ENCODE results near the gene MRLN.
"Not testable (repeated sequence)": the region's sequence is repeated elsewhere in the genome, so short reads cannot be mapped to it uniquely, and the experiment has no call there.

Gene MRLN

GRCh38 chr10:59753267-59753666, at the start of gene MRLN:
MRLN (minus strand) TSS chr10:59753455.
- no peak for DNase-seq (ENCODE audit: low spot score)

GRCh38 chr10:59801171-59801570, 47.9 kb upstream of the MRLN start:
- no peak for DNase-seq (ENCODE audit: low spot score)

- DNase-seq (ENCODE audit: low spot score) = no peak
These were observed 46.2 kb upstream of the MRLN start for GRCh38 chr10:59799421-59799820.

- DNase-seq (ENCODE audit: low spot score) = no peak
These were observed 40.7 kb upstream of the MRLN start for GRCh38 chr10:59793919-59794318.

GRCh38 chr10:59792812-59793211, 39.6 kb upstream of the MRLN start:
- DNase-seq (ENCODE audit: low spot score) = no peak

- DNase-seq (ENCODE audit: low spot score) = no peak
These were observed 38.3 kb upstream of the MRLN start for GRCh38 chr10:59791601-59792000.

GRCh38 chr10:59790080-59790479, 36.8 kb upstream of the MRLN start:
- not testable (repeated sequence) for DNase-seq (ENCODE audit: low spot score)

- DNase-seq (ENCODE audit: low spot score) = not testable (repeated sequence)
These were observed 35.7 kb upstream of the MRLN start for GRCh38 chr10:59788914-59789313.

GRCh38 chr10:59787032-59787431, 33.8 kb upstream of the MRLN start:
- DNase-seq (ENCODE audit: low spot score) = not testable (repeated sequence)

- DNase-seq (ENCODE audit: low spot score) = not testable (repeated sequence)
These were observed 32.2 kb upstream of the MRLN start for GRCh38 chr10:59785476-59785875.

- no peak for DNase-seq (ENCODE audit: low spot score)
These were observed 28.3 kb upstream of the MRLN start for GRCh38 chr10:59781511-59781910.

GRCh38 chr10:59779756-59780533, 26.7 kb upstream of the MRLN start:
- DNase-seq (ENCODE audit: low spot score) = no peak

GRCh38 chr10:59774451-59774850, 21.2 kb upstream of the MRLN start:
- DNase-seq (ENCODE audit: low spot score) = no peak

- DNase-seq (ENCODE audit: low spot score) = no peak
These were observed 19.8 kb upstream of the MRLN start for GRCh38 chr10:59773088-59773487.

- no peak for DNase-seq (ENCODE audit: low spot score)
These were observed 18.0 kb upstream of the MRLN start for GRCh38 chr10:59771162-59771807.

GRCh38 chr10:59770689-59771088, 17.4 kb upstream of the MRLN start:
- DNase-seq (ENCODE audit: low spot score) = no peak

- DNase-seq (ENCODE audit: low spot score) = no peak
These were observed 9.2 kb upstream of the MRLN start for GRCh38 chr10:59762505-59762904.

GRCh38 chr10:59757966-59758365, 4.7 kb upstream of the MRLN start:
- DNase-seq (ENCODE audit: low spot score) = no peak

- no peak for DNase-seq (ENCODE audit: low spot score)
These were observed 1.7 kb upstream of the MRLN start for GRCh38 chr10:59754951-59755350.

- no peak for DNase-seq (ENCODE audit: low spot score)
These were observed 846 bp downstream of the MRLN start for GRCh38 chr10:59752278-59752940.

GRCh38 chr10:59750155-59750945, 2.9 kb downstream of the MRLN start:
- DNase-seq (ENCODE audit: low spot score) = no peak

GRCh38 chr10:59748834-59749233, 4.4 kb downstream of the MRLN start:
- DNase-seq (ENCODE audit: low spot score) = no peak
